NK-92 (cell line): ENCODE measurements around the gene ARHGAP21.

Experiments used
- DNase-seq: peaks from one replicate; lab custom pipeline; 2025; ENCODE audit not compliant: unreplicated experiment; lab: John Stamatoyannopoulos, UW

ARHGAP21 gene

GRCh38 chr10:24579448-24579847, 144.2 kb downstream of the ARHGAP21 start:
- DNase-seq: no peak

GRCh38 chr10:24575481-24576002, 148.1 kb downstream of the ARHGAP21 start:
- no peak for DNase-seq

GRCh38 chr10:24574578-24575155, 149.0 kb downstream of the ARHGAP21 start:
- DNase-seq: no peak

GRCh38 chr10:24574161-24574560, 149.5 kb downstream of the ARHGAP21 start:
- no peak for DNase-seq

- no peak for DNase-seq
Observed at GRCh38 chr10:24571870-24572450, 151.7 kb downstream of the ARHGAP21 start.

GRCh38 chr10:24570658-24571426, 152.8 kb downstream of the ARHGAP21 start:
- no peak for DNase-seq

GRCh38 chr10:24569828-24570657, 153.6 kb downstream of the ARHGAP21 start:
- no peak for DNase-seq

- no peak for DNase-seq
Observed at GRCh38 chr10:24569330-24569796, 154.3 kb downstream of the ARHGAP21 start.

- DNase-seq: no peak
Observed at GRCh38 chr10:24568042-24568441, 155.6 kb downstream of the ARHGAP21 start.

- no peak for DNase-seq
Observed at GRCh38 chr10:24561453-24561852, 162.2 kb downstream of the ARHGAP21 start.

- no peak for DNase-seq
Observed at GRCh38 chr10:24556750-24557742, 166.6 kb downstream of the ARHGAP21 start.

GRCh38 chr10:24556126-24556749, 167.4 kb downstream of the ARHGAP21 start:
- no peak for DNase-seq

- DNase-seq: no peak
Observed at GRCh38 chr10:24554036-24554435, 169.7 kb downstream of the ARHGAP21 start.

GRCh38 chr10:24553051-24553612, 170.6 kb downstream of the ARHGAP21 start:
- DNase-seq: no peak

GRCh38 chr10:24552346-24553016, 171.2 kb downstream of the ARHGAP21 start:
- DNase-seq: no peak

- no peak for DNase-seq
Observed at GRCh38 chr10:24551161-24551560, 172.5 kb downstream of the ARHGAP21 start.

- DNase-seq: no peak
Observed at GRCh38 chr10:24550680-24551079, 173.0 kb downstream of the ARHGAP21 start.

GRCh38 chr10:24545585-24545984, 178.1 kb downstream of the ARHGAP21 start:
- DNase-seq: no peak

- DNase-seq: no peak
Observed at GRCh38 chr10:24544776-24545175, 178.9 kb downstream of the ARHGAP21 start.
